Measurements from ENCODE around the gene COL25A1.

COL25A1 gene

DNA sequence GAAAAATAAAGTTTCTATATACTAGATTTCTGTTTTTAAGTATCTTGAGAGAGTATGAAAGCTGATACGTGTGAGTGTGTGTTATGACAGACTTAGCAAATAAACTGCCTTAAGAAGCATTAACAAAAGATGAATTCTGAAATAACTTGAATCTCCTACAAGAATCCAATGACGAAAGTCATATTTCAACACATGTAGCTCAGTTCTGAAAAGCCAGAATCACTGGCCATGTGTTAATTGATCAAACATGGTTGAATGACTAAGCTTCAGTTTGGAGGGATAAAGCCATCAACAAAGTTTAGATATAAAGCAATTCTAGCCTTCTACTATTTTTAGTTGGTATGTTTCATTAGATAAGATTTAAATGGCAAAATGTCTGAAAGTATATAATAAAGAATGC, 451.1 kb downstream of the COL25A1 start:
- no peak for DNase-seq (ENCODE audit: low spot score)
- TF ChIP-seq, protein P1, sequence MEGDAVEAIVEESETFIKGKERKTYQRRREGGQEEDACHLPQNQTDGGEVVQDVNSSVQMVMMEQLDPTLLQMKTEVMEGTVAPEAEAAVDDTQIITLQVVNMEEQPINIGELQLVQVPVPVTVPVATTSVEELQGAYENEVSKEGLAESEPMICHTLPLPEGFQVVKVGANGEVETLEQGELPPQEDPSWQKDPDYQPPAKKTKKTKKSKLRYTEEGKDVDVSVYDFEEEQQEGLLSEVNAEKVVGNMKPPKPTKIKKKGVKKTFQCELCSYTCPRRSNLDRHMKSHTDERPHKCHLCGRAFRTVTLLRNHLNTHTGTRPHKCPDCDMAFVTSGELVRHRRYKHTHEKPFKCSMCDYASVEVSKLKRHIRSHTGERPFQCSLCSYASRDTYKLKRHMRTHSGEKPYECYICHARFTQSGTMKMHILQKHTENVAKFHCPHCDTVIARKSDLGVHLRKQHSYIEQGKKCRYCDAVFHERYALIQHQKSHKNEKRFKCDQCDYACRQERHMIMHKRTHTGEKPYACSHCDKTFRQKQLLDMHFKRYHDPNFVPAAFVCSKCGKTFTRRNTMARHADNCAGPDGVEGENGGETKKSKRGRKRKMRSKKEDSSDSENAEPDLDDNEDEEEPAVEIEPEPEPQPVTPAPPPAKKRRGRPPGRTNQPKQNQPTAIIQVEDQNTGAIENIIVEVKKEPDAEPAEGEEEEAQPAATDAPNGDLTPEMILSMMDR (IDR thresholded peaks at IDR 0.05; ENCODE audit: extremely low read depth, missing control alignments) = no peak

DNA sequence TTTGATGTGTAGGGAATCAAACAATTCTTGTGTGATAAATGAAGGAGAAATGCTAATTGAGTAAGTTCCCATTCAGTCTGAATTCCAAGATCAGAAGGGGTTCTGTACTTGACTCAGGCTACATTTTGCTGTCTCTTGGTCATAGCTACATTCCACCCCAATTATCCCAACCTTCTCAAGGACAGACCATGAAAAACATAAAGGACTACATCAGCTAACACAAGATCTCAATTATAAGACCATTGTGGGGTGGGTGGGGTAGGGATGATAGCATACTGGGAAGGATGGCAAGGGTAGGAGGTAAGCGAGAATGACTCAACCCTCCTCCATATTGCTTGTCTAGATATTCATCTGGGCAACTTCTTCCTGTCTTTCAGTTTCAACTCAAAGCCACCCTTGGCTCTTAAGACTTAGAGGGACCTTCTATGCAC, 452.2 kb downstream of the COL25A1 start:
- DNase-seq (ENCODE audit: low spot score) = no peak
- TF ChIP-seq, protein P1 (IDR thresholded peaks at IDR 0.05; ENCODE audit: extremely low read depth, missing control alignments) = no peak

DNA sequence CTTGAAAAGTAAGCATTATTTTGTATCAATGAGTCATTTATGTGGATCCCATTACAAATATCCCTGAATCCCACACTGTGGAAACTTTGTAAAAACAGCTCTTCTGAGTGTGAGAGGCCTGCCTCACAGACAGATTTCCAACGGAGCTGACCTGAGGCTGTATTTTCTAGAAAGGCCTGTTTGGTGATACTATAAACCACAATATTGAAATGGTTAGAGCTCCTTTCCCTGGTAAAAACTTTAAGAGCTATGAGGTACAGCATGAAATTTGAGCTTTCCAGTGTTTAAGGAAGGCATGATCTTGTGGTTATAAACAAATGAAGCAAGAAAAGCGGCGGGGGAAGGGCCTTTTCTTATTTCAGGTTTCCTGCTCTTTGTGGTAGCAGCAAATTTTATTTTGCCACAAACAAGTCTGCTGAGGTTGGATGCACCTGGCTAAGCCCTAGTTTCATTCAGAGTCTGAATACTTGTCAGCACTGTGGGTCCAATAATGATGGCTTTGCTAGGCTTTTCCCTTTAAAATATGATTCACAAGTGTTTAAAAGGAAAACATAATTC, 452.8 kb downstream of the COL25A1 start:
- TF ChIP-seq, protein P1 (IDR thresholded peaks at IDR 0.05; ENCODE audit: extremely low read depth, missing control alignments) = no peak
- DNase-seq (ENCODE audit: low spot score) = no peak

DNA sequence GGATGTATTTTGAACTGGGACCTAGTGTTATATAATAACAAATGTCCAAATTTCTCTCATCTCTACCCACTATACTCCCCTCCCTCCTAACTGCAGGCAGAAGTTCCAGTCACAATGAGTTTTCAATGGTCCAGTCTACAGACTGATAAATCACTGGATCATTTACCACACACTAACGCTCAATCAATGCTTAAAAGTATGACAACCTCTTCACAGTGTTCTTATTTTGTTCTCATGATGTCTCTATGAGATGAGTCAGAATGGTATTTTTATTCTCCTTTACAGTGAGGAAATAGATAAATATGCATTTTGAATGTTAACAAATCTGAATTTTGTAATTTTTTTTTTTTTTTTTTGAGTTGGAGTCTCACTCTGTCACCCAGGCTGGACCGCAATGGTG, 455.9 kb downstream of the COL25A1 start:
- TF ChIP-seq, protein P1 (IDR thresholded peaks at IDR 0.05; ENCODE audit: extremely low read depth, missing control alignments) = no peak
- DNase-seq (ENCODE audit: low spot score) = no peak

DNA sequence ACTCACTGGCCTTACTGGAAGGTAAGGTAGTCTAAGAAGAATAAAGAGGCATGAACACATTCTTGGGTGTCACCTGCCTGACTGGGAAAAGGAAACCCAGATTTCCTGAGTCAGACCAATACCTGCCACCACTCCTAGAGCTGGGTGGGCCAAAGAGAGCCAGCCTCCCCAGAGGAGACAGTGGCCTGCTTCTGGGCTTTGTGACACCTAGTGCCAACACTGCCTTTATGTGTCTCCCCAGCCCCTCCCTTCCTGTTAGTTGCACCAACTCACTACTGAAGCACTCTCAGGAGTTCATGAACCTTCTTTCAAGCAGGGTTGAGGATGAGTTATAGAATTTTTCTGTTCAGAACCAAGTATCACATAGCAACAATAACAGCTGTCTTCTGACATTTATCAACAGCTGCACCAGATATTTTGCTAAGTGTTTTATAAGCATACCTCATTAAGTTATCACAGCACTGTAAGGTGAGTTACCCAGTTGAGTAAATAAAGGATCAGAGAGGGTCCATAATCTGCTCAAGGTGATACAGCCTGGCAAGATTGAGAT, 462.0 kb downstream of the COL25A1 start:
- no peak for DNase-seq (ENCODE audit: low spot score)
- TF ChIP-seq, protein P1 (IDR thresholded peaks at IDR 0.05; ENCODE audit: extremely low read depth, missing control alignments) = no peak

- DNase-seq (ENCODE audit: low spot score) = no peak
- TF ChIP-seq, protein P1 (IDR thresholded peaks at IDR 0.05; ENCODE audit: extremely low read depth, missing control alignments) = no peak
These were observed 463.1 kb downstream of the COL25A1 start for GRCh38 chr4:108839333-108839732.

- no peak for DNase-seq (ENCODE audit: low spot score)
- TF ChIP-seq, protein P1 (IDR thresholded peaks at IDR 0.05; ENCODE audit: extremely low read depth, missing control alignments) = no peak
These were observed 464.0 kb downstream of the COL25A1 start for GRCh38 chr4:108838451-108838850.
